Tibial nerve (tissue), 3 donors: ENCODE results near the gene RPL5.

Experiments
- CTCF ChIP-seq, 5 experiments: fragments of 200-600 bp in 3 of 5; fragments of 450-650 bp in 2 of 5; sonication (generic) in 3 of 5; IDR thresholded peaks; one replicate each; pipeline ENCODE4 v1.5.1; 2016 to 2019; ENCODE audit warnings: antibody characterized with exemption in 5 of 5, mild to moderate bottlenecking in 3 of 5, moderate library complexity in 2 of 5
- POLR2A ChIP-seq, 2 donors: fragments of 450-650 bp; IDR thresholded peaks; one replicate each; pipeline ENCODE4 v1.6.1; 2017; ENCODE audit warnings: antibody characterized with exemption in 2 of 2, mild to moderate bottlenecking in 2 of 2, moderate library complexity in 2 of 2

GRCh38 chr1:92858564-92859399, 26.9 kb downstream of the RPL5 start:
- TF ChIP-seq CTCF (IDR thresholded peaks at IDR 0.05) (peak; percentile 88 to 97 (median 94)), POLR2A (IDR thresholded peaks at IDR 0.05) (no peak)
